SK-N-SH (cell line): ENCODE data around the gene CYFIP1. TPM values are rescaled to one million over a fixed set of nuclear protein-coding genes. Genes with fewer than 3 reads are reported as not detected.
"Not testable (repeated sequence)": the region's sequence is repeated elsewhere in the genome, so short reads cannot be mapped to it uniquely, and the experiment has no call there.

ENCODE experiments used
- CTCF ChIA-PET: fragments of 300-600, 350-600 bp; formaldehyde crosslinking; extraction: SDS; loops from one replicate; lab custom pipeline; 2021; lab: Yijun Ruan, JAX
- POLR2A ChIA-PET: fragments of 350-600 bp; sonication (Branson Sonifier 250); formaldehyde crosslinking; extraction: SDS; loops from one replicate; lab custom pipeline; 2020; ENCODE audit warnings: antibody characterized with exemption, inconsistent platforms; lab: Yijun Ruan, JAX
- DNase-seq: peaks from one replicate; pipeline ENCODE4 v3.0.0; 2012
- H2AFZ ChIP-seq: fragments of 200-600 bp; sonication (generic); 2 replicates; pipeline ENCODE4 v1.8.1; 2016; ENCODE audit warnings: antibody characterized with exemption, mild to moderate bottlenecking, low read depth
- H3F3A ChIP-seq: fragments of 200-600 bp; sonication (generic); replicated peaks from 2 replicates; pipeline ENCODE3; 2016; ENCODE audit warnings: antibody characterized with exemption, mild to moderate bottlenecking; ENCODE audit not compliant: insufficient read depth
- H3K27ac ChIP-seq, 2 experiments: fragments of 200-500 bp in 1 of 2; fragments of 200-600 bp in 1 of 2; sonication (Bioruptor generic) in 1 of 2; sonication (generic), shearing (Covaris generic) in 1 of 2; 2 replicates each; pipeline versions ENCODE4 v1.5.1 to v1.6.1; 2014 to 2016; ENCODE audit warnings: low read depth in 2 of 2, inconsistent platforms in 1 of 2, low read length in 1 of 2, mild to moderate bottlenecking in 1 of 2, mixed read lengths in 1 of 2
- H3K27me3 ChIP-seq: fragments of 200-600 bp; sonication (generic), shearing (Covaris generic); 2 replicates; pipeline ENCODE4 v1.6.1; 2016; ENCODE audit warnings: mixed run types; ENCODE audit not compliant: insufficient read depth
- H3K36me3 ChIP-seq, 2 experiments: fragments of 200-500 bp in 1 of 2; fragments of 200-600 bp in 1 of 2; sonication (Bioruptor generic) in 1 of 2; sonication (generic) in 1 of 2; replicated peaks in 1 of 2; 2 replicates each; pipeline versions ENCODE3 to v1.5.1; 2014 to 2016; ENCODE audit warnings: low read length in 1 of 2, mild to moderate bottlenecking in 1 of 2; ENCODE audit not compliant: insufficient read depth in 2 of 2, control insufficient read depth in 1 of 2
- H3K4me1 ChIP-seq, 2 experiments: fragments of 200-500 bp in 1 of 2; fragments of 200-600 bp in 1 of 2; sonication (Bioruptor generic) in 1 of 2; sonication (generic), shearing (Covaris generic) in 1 of 2; 2 replicates each; pipeline versions ENCODE4 v1.5.1 to v1.6.1; 2014 to 2016; ENCODE audit warnings: low read depth in 1 of 2, low read length in 1 of 2, mixed run types in 1 of 2; ENCODE audit not compliant: insufficient read depth in 2 of 2, control insufficient read depth in 1 of 2
- H3K4me2 ChIP-seq: fragments of 200-600 bp; sonication (generic), shearing (Covaris generic); 2 replicates; pipeline ENCODE4 v1.6.1; 2017; ENCODE audit warnings: mixed run types
- H3K4me3 ChIP-seq, 2 experiments: fragments of 200-500 bp in 1 of 2; fragments of 200-600 bp in 1 of 2; sonication (Bioruptor generic) in 1 of 2; sonication (generic), shearing (Covaris generic) in 1 of 2; 2 replicates each; pipeline versions ENCODE4 v1.5.1 to v1.8.1; 2014 to 2016; ENCODE audit warnings: low read depth in 2 of 2, inconsistent platforms in 1 of 2, low read length in 1 of 2, mild to moderate bottlenecking in 1 of 2, mixed read lengths in 1 of 2, moderate library complexity in 1 of 2
- H3K79me2 ChIP-seq: fragments of 200-600 bp; sonication (generic); 2 replicates; pipeline ENCODE4 v1.8.1; 2017; ENCODE audit warnings: mild to moderate bottlenecking; ENCODE audit not compliant: insufficient read depth
- H3K9ac ChIP-seq: fragments of 200-600 bp; sonication (generic); 2 replicates; pipeline ENCODE4 v1.6.1; 2017; ENCODE audit warnings: mixed run types
- H3K9me2 ChIP-seq: fragments of 200-600 bp; sonication (generic); 2 replicates; pipeline ENCODE4 v1.6.1; 2017; ENCODE audit warnings: mixed run types
- H3K9me3 ChIP-seq: fragments of 200-600 bp; sonication (generic); 2 replicates; pipeline ENCODE4 v1.6.1; 2017; ENCODE audit warnings: mixed run types, mild to moderate bottlenecking, moderate library complexity
- H4K20me1 ChIP-seq: fragments of 200-600 bp; sonication (generic); 2 replicates; pipeline ENCODE4 v1.6.1; 2017; ENCODE audit warnings: mild to moderate bottlenecking, mixed run types; ENCODE audit not compliant: insufficient read depth
- EP300 ChIP-seq, 2 experiments: IDR thresholded peaks; 2 replicates each; pipeline versions ENCODE4 v1.4.0 to v1.6.1; 2012; ENCODE audit warnings: borderline replicate concordance in 1 of 2, low read depth in 1 of 2, low read length in 1 of 2
- EZH2phosphoT487 ChIP-seq: fragments of 200-600 bp; sonication (generic); IDR thresholded peaks from 2 replicates; pipeline ENCODE4 v1.6.1; 2017; ENCODE audit warnings: low read depth, mixed run types, mild to moderate bottlenecking, antibody characterized with exemption, moderate library complexity, borderline replicate concordance
- FOSL2 ChIP-seq: IDR thresholded peaks from 2 replicates; pipeline ENCODE4 v1.4.0; 2012; ENCODE audit warnings: low read depth, mild to moderate bottlenecking, moderate library complexity, borderline replicate concordance
- GABPA ChIP-seq: IDR thresholded peaks from 2 replicates; pipeline ENCODE4 v1.4.0; 2012; ENCODE audit warnings: low read depth, mild to moderate bottlenecking
- GATA2 ChIP-seq: sonication (generic); formaldehyde crosslinking; IDR thresholded peaks from 2 replicates; pipeline ENCODE4 v1.5.0; 2020; ENCODE audit warnings: mild to moderate bottlenecking, missing genetic modification reagents
- JUND ChIP-seq: IDR thresholded peaks from 2 replicates; pipeline ENCODE4 v1.4.0; 2012
- MXI1 ChIP-seq: IDR thresholded peaks from 2 replicates; pipeline ENCODE4 v1.6.1; 2012; ENCODE audit warnings: mild to moderate bottlenecking, low read depth, low read length, improper control_type of control experiment
- YY1 ChIP-seq: IDR thresholded peaks from 2 replicates; pipeline ENCODE4 v1.4.0; 2012; ENCODE audit warnings: low read depth, mild to moderate bottlenecking
- WGBS: methylation state at CpG from one replicate; pipeline ENCODE4 v1.1.6; 2017; ENCODE audit warnings: low lambda C conversion rate; 5-methylcytosine and 5-hydroxymethylcytosine counted together
- polyA plus RNA-seq, 3 experiments: library from polyadenylated mRNA; depleted of rRNA; stranded (reverse); fragments of >200 nt; gene quantifications; 2 replicates each; pipeline ENCODE4 v1.2.3, GENCODE V29; 2012
- TF ChIP-seq, protein P1 (sequence below): IDR thresholded peaks from 2 replicates; pipeline ENCODE4 v1.4.0; 2012; ENCODE audit warnings: low read depth, borderline replicate concordance
- TF ChIP-seq, protein P2 (sequence below): IDR thresholded peaks from 2 replicates; pipeline ENCODE4 v1.4.0; 2012; ENCODE audit warnings: low read depth, borderline replicate concordance

Gene CYFIP1
- polyA plus RNA-seq, 1 of the 3 experiments (the other 2 are of a cell fraction), result 53.4 TPM

DNA sequence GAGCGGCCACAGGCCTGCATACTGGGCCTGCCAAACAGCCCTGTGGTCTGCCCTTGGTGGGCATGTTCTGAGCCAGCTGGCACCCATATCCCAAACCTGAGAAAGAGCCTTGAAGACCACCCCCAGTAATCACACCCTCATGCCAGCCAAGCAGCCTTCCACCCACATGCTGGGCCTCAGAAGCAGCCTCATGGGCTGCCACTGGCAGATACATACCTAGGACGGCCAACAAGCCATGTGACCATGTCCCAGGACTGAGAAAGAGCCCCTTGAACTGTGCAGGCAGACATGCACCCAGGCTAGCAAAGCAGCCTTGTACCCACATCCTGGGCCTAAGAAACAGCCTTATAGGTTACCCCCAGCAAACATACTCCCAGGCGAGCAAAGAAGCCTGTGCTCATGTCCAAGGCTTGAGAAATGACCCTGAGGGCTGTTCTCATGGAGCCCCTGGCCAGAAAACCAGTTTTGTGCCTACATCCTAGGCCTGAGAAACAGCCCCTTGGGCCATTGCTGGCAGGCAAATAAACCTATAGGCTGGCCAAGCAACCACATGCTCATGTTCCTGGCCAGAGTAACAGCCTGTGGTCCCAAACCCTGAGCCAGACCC is 34.3 kb upstream of the CYFIP1 start (continued):
- TF ChIP-seq, protein P1, sequence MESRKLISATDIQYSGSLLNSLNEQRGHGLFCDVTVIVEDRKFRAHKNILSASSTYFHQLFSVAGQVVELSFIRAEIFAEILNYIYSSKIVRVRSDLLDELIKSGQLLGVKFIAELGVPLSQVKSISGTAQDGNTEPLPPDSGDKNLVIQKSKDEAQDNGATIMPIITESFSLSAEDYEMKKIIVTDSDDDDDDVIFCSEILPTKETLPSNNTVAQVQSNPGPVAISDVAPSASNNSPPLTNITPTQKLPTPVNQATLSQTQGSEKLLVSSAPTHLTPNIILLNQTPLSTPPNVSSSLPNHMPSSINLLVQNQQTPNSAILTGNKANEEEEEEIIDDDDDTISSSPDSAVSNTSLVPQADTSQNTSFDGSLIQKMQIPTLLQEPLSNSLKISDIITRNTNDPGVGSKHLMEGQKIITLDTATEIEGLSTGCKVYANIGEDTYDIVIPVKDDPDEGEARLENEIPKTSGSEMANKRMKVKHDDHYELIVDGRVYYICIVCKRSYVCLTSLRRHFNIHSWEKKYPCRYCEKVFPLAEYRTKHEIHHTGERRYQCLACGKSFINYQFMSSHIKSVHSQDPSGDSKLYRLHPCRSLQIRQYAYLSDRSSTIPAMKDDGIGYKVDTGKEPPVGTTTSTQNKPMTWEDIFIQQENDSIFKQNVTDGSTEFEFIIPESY, result no peak
- TF ChIP-seq GABPA, result no peak
- TF ChIP-seq FOSL2, result no peak
- no peak for TF ChIP-seq JUND
- TF ChIP-seq EP300 (IDR thresholded peaks at IDR 0.05; ENCODE audit: borderline replicate concordance in 1 of 2, low read depth in 1 of 2, low read length in 1 of 2), result no peak
- no peak for TF ChIP-seq EZH2phosphoT487
- TF ChIP-seq GATA2 (CRISPR knock-in tag), result no peak
- no peak for TF ChIP-seq YY1
- TF ChIP-seq MXI1, result no peak

DNA sequence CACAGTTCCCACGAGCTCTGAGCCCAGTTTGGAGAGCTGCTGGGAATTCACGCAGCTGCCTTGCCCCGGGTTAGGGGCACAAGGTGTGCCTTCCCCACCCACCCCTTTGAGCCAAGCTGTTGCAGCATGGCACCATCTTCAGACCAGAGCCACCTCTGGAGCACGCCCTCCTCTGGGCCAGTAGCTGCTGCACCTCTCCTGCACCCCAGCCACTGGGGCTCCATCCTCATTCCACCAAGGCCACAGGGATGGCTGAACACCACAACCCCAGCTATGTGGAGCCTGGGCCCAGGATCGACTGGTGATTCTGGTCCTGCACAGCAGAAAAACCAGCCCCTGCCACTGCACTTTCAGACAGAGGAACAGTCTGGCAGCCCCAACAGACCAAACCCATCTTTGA is 33.5 kb upstream of the CYFIP1 start:
- Histone ChIP-seq H3K27ac (no peak overlapping the region), H2AFZ (no peak overlapping the region), H3K9me2 (no peaks in the 10 kb centered on the region), H3F3A (no peaks in the 10 kb centered on the region), H4K20me1 (no peaks in the 10 kb centered on the region), H3K4me1 (no peaks in the 10 kb centered on the region), H3K9ac (no peak overlapping the region), H3K9me3 (no peaks in the 10 kb centered on the region), H3K27me3 (no peaks in the 10 kb centered on the region), H3K79me2 (peaks cover 4% of the 10 kb centered on the region; the same call in 1 of the 2 replicates), H3K36me3 (peaks cover 42 to 44% of the 10 kb centered on the region in 2 experiments), H3K4me3 (no peak overlapping the region), H3K4me2 (no peak overlapping the region)
- POLR2A ChIA-PET, result no interaction called here
- TF ChIP-seq, protein P2, sequence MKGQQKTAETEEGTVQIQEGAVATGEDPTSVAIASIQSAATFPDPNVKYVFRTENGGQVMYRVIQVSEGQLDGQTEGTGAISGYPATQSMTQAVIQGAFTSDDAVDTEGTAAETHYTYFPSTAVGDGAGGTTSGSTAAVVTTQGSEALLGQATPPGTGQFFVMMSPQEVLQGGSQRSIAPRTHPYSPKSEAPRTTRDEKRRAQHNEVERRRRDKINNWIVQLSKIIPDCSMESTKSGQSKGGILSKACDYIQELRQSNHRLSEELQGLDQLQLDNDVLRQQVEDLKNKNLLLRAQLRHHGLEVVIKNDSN, result no peak
- CTCF ChIA-PET, result no interaction called here
- DNase-seq, result no peak
- WGBS, result 90% methylated on average over 3 of the region's 5 CpGs

DNA sequence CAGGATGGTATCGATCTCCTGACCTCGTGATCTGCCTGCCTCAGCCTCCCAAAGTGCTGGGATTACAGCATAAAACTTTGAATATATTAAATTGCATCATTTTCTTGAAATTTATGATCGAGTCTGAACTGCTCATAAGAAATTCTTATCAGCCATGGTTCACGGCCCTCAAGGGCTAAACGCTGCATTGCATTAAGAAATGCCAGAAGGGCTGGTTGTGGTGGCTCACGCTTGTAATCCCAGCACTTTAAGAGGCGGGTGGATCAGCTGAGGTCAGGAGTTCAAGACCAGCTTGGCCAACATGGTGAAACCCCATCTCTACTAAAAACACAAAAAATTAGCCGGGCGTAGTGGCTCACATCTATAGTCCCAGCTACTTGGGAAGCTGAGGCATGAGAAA is 32.4 kb upstream of the CYFIP1 start:
- H2AFZ ChIP-seq, H3K27ac ChIP-seq, H3K9me3 ChIP-seq, H4K20me1 ChIP-seq, DNase-seq, H3K4me3 ChIP-seq, H3K9me2 ChIP-seq, H3K9ac ChIP-seq, H3K4me1 ChIP-seq, H3K4me2 ChIP-seq, H3K27me3 ChIP-seq, H3F3A ChIP-seq, POLR2A ChIA-PET, H3K79me2 ChIP-seq: not testable (repeated sequence)
- CTCF ChIA-PET, result interaction anchor here (1.5 kb wide), 1 partner anchor 23 kb away, joined by 6 read pairs; no protein-coding TSS in a partner anchor
- peaks cover 36 to 42% of the 10 kb centered on the region in 2 experiments for H3K36me3 ChIP-seq
- WGBS, result 94% methylated on average over 9 of the region's 9 CpGs
